Measurements from ENCODE around the gene SPI1.

GRCh38 chr11:47356129-47356997 is 22.0 kb downstream of the SPI1 start:
- TF ChIP-seq CTCF (IDR thresholded peaks at IDR 0.05) = no peak
- TF ChIP-seq POLR2AphosphoS5 (IDR thresholded peaks at IDR 0.05; ENCODE audit: low read depth, low read length) = no peak
